ENCODE measurements around the gene SMAD3. TPM values are rescaled to one million over a fixed set of nuclear protein-coding genes. Genes with fewer than 3 reads are reported as not detected.

SMAD3 gene
- polyA plus RNA-seq, 1 donor from 2014 or later = 1.0 TPM

DNA sequence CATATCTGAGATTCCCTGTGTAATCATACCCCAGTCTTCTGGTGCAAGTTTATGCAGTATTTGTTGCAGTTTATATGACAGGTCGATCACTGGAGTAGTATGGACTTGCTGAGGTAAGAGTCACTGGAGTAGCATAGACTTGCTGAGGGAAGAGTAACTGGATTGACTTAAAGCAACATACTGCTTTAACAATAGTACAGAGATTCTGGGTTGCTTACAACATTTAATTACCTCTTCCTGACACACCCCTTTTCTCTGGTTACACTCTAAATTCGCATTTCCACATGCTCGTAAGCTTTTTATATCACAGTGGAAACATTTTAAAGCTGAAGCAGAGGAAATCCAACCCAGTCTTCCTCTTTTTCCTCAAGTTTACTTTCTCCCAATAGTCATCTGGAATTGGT is 177.3 kb downstream of the SMAD3 start:
- no peaks in the 10 kb centered on the region for H3K27me3 ChIP-seq (ENCODE audit: insufficient read depth, low read depth, low read length)
- H3K79me2 ChIP-seq (replicated peaks; ENCODE audit: insufficient read depth, low read length) = peaks cover 28% of the 10 kb centered on the region
- H2AFZ ChIP-seq (ENCODE audit: low read depth, low read length) = no peak overlapping the region
- H3K4me2 ChIP-seq (ENCODE audit: low read length) = no peak overlapping the region
- H3K9me2 ChIP-seq (ENCODE audit: insufficient read depth, low read length) = no peaks in the 10 kb centered on the region
- no peak overlapping the region for H3K4me3 ChIP-seq (ENCODE audit: low read length)
- no peaks in the 10 kb centered on the region for H4K20me1 ChIP-seq (ENCODE audit: insufficient read depth)
- H3K9me3 ChIP-seq (ENCODE audit: low read length) = no peaks in the 10 kb centered on the region
- H3K9ac ChIP-seq (ENCODE audit: low read length) = no peak overlapping the region
- H3K27ac ChIP-seq (ENCODE audit: low read length) = no peak overlapping the region
- H3K36me3 ChIP-seq (ENCODE audit: insufficient read depth, low read length) = no peaks in the 10 kb centered on the region
- H3F3A ChIP-seq (ENCODE audit: insufficient read depth, low read length, poor library complexity, severe bottlenecking) = no peaks in the 10 kb centered on the region
- TF ChIP-seq MXI1 (conservative IDR thresholded peaks at IDR 0.05; ENCODE audit: poor library complexity, severe bottlenecking) = no peak
- TF ChIP-seq, protein P1, sequence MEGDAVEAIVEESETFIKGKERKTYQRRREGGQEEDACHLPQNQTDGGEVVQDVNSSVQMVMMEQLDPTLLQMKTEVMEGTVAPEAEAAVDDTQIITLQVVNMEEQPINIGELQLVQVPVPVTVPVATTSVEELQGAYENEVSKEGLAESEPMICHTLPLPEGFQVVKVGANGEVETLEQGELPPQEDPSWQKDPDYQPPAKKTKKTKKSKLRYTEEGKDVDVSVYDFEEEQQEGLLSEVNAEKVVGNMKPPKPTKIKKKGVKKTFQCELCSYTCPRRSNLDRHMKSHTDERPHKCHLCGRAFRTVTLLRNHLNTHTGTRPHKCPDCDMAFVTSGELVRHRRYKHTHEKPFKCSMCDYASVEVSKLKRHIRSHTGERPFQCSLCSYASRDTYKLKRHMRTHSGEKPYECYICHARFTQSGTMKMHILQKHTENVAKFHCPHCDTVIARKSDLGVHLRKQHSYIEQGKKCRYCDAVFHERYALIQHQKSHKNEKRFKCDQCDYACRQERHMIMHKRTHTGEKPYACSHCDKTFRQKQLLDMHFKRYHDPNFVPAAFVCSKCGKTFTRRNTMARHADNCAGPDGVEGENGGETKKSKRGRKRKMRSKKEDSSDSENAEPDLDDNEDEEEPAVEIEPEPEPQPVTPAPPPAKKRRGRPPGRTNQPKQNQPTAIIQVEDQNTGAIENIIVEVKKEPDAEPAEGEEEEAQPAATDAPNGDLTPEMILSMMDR (IDR thresholded peaks at IDR 0.05; ENCODE audit: poor library complexity, severe bottlenecking) = no peak
- TF ChIP-seq TAF1 (IDR thresholded peaks at IDR 0.05; ENCODE audit: low read depth) = no peak
- no peak for TF ChIP-seq EP300 (conservative IDR thresholded peaks at IDR 0.05; ENCODE audit: poor library complexity, severe bottlenecking)
- TF ChIP-seq POLR2AphosphoS5 (IDR thresholded peaks at IDR 0.05) = no peak
- TF ChIP-seq EZH2 (IDR thresholded peaks at IDR 0.05; ENCODE audit: borderline replicate concordance, insufficient read depth, low read length, poor library complexity, severe bottlenecking) = no peak

Other genes with a start within 250 kb of the SMAD3 start
- gene AAGAB, start 189.1 kb downstream of the SMAD3 start, polyA plus RNA-seq = 114 and 115 TPM in 2 replicates
- 2.8 and 8.4 TPM in 2 replicates for gene IQCH, start 189.2 kb downstream of the SMAD3 start, polyA plus RNA-seq

All from neural cell (in vitro differentiated cells).